Gastrocnemius medialis (tissue), 4 donors: ENCODE results near the gene NGFR. TPM values are rescaled to one million over a fixed set of nuclear protein-coding genes. Genes with fewer than 3 reads are reported as not detected.

Experiments used
- ATAC-seq, 2 donors: fragments of 150-250 bp; one replicate each; pipeline ENCODE4 v1.9.1; 2016
- DNase-seq, 2 donors: peaks; one replicate each; pipeline ENCODE4 v3.0.0-alpha.2; 2019
- H3K27ac ChIP-seq, 4 donors: fragments of 200-600 bp; sonication (generic); 1 replicate in 1 of 4; 2 replicates in 3 of 4; pipeline ENCODE4 v1.5.1; 2016 to 2018; ENCODE audit warnings: mild to moderate bottlenecking in 2 of 4, moderate library complexity in 1 of 4
- H3K27me3 ChIP-seq, 3 donors: fragments of 200-600 bp; sonication (generic) in 2 of 3; 1 replicate in 1 of 3; 2 replicates in 2 of 3; pipeline versions ENCODE4 v1.5.1 to v1.6.0; 2016 to 2019; ENCODE audit warnings: mild to moderate bottlenecking in 1 of 3, moderate library complexity in 1 of 3
- H3K36me3 ChIP-seq, 2 donors: fragments of 200-600 bp; sonication (generic) in 1 of 2; one replicate each; pipeline ENCODE4 v1.5.1; 2017 to 2018
- H3K4me1 ChIP-seq, 2 donors: fragments of 200-600 bp; sonication (generic) in 1 of 2; one replicate each; pipeline ENCODE4 v1.5.1; 2016 to 2017; ENCODE audit warnings: mild to moderate bottlenecking in 2 of 2
- H3K4me3 ChIP-seq, 4 donors: fragments of 200-600 bp; sonication (generic) in 3 of 4; 1 replicate in 1 of 4; 2 replicates in 3 of 4; pipeline ENCODE4 v1.5.1; 2016 to 2019; ENCODE audit warnings: mild to moderate bottlenecking in 2 of 4
- H3K9me3 ChIP-seq, 3 donors: fragments of 200-600 bp; sonication (generic) in 2 of 3; 1 replicate in 1 of 3; 2 replicates in 2 of 3; pipeline ENCODE4 v1.5.1; 2016 to 2019
- POLR2A ChIP-seq, 2 donors: fragments of 450-650 bp; IDR thresholded peaks; one replicate each; pipeline ENCODE4 v1.6.1; 2017; ENCODE audit warnings: antibody characterized with exemption in 2 of 2, mild to moderate bottlenecking in 2 of 2, moderate library complexity in 2 of 2
- in situ Hi-C, 4 donors: fragments of 200-750 bp; cut with MboI; loops; one replicate each; pipeline versions ENCODE4 v1.15.0 to v1.8.0; 2017; ENCODE audit warnings: low sequenced_read_pairs in 4 of 4
- intact Hi-C: fragments of 100-400 bp; cut with DNase I; formaldehyde crosslinking; loops from one replicate; pipeline ENCODE4 v1.15.1; 2023; ENCODE audit warnings: low total_unique reads
- total RNA-seq, 4 donors: library from RNA; depleted of rRNA; stranded (reverse); fragments of >200 nt; gene quantifications; one replicate each; pipeline versions ENCODE4 v1.1.0 to v1.2.3, GENCODE V29; 2016
- TF ChIP-seq, protein P1 (sequence below), 5 experiments: fragments of 450-650 bp in 3 of 5; fragments of 200-600 bp in 2 of 5; sonication (generic) in 2 of 5; IDR thresholded peaks in 4 of 5; conservative IDR thresholded peaks in 1 of 5; 1 replicate in 4 of 5; 2 replicates in 1 of 5; pipeline ENCODE4 v1.5.1; 2016 to 2019; ENCODE audit warnings: antibody characterized with exemption in 5 of 5, mild to moderate bottlenecking in 3 of 5, moderate library complexity in 3 of 5

The NGFR gene
- total RNA-seq, 4 donors from 2014 or later = 0.41 to 3.2 (median 1.0) TPM; not detected in 1

DNA sequence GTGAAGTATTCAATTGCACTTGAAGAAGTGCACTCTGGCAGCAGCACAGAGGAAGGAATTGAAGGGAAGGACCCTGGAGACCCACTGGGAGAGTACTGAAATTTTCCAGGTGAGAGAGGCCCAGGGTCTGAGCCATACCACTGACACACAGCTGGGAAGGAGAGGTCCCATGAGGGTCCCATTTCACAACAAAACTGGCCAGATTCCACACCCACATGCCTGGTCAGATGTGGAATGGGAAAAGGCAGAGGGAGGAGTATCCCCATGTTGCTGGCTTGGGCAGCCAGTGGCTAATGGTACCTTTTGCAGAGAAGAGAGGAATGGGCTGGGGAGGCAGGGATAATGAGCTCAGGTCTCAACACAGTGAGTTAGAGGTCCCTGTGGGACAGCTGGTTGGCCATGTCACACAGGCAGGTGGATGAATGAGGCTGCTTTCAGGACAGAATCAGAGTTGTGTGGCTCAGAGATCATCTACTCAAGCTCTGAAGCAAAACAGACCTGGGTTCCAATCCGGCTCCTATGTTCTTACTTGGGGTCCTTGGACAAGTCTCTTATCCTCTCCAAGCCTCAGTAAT is 26.2 kb upstream of the NGFR start:
- no peak overlapping the region for H3K4me3 ChIP-seq
- intact Hi-C loops = no loop called here
- H3K27ac ChIP-seq = no peak overlapping the region
- peak in 1 of 2 donors; percentile 53 for ATAC-seq
- H3K36me3 ChIP-seq = no peaks in the 10 kb centered on the region
- DNase-seq = peak; percentile 11 to 31
- in situ Hi-C loops = no loop called here
- TF ChIP-seq POLR2A (IDR thresholded peaks at IDR 0.05) = no peak
- TF ChIP-seq, protein P1, sequence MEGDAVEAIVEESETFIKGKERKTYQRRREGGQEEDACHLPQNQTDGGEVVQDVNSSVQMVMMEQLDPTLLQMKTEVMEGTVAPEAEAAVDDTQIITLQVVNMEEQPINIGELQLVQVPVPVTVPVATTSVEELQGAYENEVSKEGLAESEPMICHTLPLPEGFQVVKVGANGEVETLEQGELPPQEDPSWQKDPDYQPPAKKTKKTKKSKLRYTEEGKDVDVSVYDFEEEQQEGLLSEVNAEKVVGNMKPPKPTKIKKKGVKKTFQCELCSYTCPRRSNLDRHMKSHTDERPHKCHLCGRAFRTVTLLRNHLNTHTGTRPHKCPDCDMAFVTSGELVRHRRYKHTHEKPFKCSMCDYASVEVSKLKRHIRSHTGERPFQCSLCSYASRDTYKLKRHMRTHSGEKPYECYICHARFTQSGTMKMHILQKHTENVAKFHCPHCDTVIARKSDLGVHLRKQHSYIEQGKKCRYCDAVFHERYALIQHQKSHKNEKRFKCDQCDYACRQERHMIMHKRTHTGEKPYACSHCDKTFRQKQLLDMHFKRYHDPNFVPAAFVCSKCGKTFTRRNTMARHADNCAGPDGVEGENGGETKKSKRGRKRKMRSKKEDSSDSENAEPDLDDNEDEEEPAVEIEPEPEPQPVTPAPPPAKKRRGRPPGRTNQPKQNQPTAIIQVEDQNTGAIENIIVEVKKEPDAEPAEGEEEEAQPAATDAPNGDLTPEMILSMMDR (IDR thresholded peaks at IDR 0.05 in 4 of 5, conservative IDR thresholded peaks at IDR 0.05 in 1 of 5) = no peak
- H3K9me3 ChIP-seq = no peaks in the 10 kb centered on the region
- H3K27me3 ChIP-seq = no peaks in the 10 kb centered on the region
- peaks cover 11 to 26% of the 10 kb centered on the region in 2 donors for H3K4me1 ChIP-seq

DNA sequence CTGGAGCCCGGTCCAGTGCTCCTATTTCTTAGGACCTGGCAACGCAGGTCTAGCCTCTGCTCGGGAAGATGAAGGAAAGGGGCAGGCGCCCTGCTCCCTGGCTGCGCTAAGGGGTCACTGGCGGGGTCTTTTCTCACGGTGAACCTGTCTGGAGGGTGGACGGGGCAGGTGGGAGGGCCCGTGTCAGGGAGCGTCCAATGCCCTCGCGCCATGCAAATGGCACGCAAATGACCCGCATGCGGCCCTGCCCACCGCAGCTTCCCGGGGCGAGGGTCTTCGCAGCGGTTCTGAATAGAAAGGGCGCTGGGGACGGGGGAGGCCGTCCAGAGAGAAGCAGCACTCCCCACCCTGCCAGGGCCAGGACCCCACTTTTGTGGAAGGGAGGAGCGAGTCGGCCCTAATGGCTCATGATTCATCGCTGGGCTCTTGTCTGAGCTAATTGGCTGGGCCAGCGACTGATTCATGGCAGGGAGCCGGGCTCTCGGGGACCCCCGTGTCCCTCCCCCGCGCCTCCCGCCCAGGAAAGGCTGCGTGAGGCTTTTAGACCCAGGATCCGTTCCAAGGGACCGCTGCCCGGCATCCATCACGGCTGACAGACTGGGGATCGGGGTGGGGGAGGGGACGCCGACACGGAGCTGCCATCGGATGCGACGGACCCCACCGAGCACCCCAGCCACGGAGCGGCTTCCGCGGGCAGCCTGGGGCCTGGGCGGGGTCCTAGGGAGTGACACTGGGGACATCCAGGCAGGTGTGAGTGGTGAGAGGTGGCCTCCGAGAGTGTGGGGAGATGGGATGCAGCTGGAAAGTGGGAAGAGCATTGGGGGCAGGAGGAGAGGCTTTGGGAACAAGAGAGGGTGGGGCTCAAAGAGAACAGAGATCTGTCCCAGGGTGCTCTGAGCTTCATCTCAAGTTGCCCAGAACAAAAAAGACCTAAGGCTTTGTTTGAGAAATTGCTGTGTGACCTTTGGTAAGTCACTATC is 25.0 kb upstream of the NGFR start:
- Histone ChIP-seq H3K36me3 (no peaks in the 10 kb centered on the region), H3K4me3 (peak overlapping the region in 2 of 4 donors; percentile 1 to 28), H3K27me3 (no peaks in the 10 kb centered on the region), H3K4me1 (peaks cover 11 to 26% of the 10 kb centered on the region in 2 donors), H3K9me3 (no peaks in the 10 kb centered on the region), H3K27ac (no peak overlapping the region)
- TF ChIP-seq, protein P1 (IDR thresholded peaks at IDR 0.05 in 4 of 5, conservative IDR thresholded peaks at IDR 0.05 in 1 of 5) = no peak
- no peak for TF ChIP-seq POLR2A (IDR thresholded peaks at IDR 0.05)
- ATAC-seq (no peak), DNase-seq (no peak)
- intact Hi-C loops (no loop called here), in situ Hi-C loops (no loop called here)

DNA sequence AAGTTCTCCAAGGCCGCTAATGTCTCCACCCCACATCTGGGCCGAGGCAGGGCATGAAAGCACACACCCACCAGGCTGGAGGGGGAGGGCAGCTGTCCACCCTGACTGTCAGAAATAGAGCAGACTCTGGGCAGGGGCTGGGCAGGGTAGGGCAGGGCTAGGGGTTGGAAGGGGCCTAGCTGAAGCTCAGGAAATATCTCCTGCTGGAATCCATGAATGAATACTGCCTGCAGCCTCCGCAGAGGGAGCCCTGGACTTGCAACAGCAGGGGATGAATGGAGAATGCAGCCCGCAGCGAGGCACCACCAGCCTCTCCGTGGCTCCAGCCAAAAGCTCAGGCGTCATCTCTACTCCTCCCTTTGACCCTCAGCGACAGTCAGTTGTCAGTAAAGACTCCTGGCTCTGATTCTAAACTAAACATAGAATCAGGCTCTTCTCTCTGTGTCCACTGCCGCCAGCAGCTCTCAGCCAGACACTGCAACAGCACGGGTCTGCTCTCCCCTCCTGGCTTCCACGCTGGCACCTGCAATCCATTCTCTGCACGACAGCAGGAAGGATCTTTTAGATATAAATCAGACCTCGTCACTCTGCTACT is 23.9 kb upstream of the NGFR start:
- intact Hi-C loops (no loop called here), in situ Hi-C loops (no loop called here)
- Histone ChIP-seq H3K27me3 (no peaks in the 10 kb centered on the region), H3K27ac (peak overlapping the region in 3 of 4 donors; percentile 23 to 37 (median 34)), H3K4me3 (no peak overlapping the region), H3K9me3 (no peaks in the 10 kb centered on the region), H3K36me3 (no peaks in the 10 kb centered on the region), H3K4me1 (peaks cover 11 to 26% of the 10 kb centered on the region in 2 donors)
- TF ChIP-seq, protein P1 (IDR thresholded peaks at IDR 0.05 in 4 of 5, conservative IDR thresholded peaks at IDR 0.05 in 1 of 5) = no peak
- TF ChIP-seq POLR2A (IDR thresholded peaks at IDR 0.05) = no peak
- peak; percentile 66 to 91 for ATAC-seq
- peak in 1 of 2 donors; percentile 51 for DNase-seq

DNA sequence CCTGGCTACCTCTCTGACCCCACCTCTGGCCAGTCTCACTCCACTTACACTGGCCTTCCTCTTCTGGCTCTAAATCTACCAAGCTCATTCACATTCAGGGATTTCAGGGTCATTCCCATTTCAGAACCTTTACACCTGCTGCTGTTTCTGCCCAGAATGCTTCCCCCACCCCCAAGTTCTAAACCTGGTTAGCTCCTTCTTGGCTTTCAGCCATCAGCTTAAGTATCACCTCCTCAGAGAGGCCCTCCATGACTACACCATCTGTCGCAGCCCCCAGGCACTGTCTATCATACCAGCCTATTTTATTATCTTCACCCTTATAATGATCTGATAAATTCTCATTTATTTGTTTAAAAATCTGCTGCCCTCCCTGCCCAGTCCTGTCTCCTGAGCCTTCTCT is 23.3 kb upstream of the NGFR start:
- DNase-seq (no peak), ATAC-seq (no peak)
- H3K9me3 ChIP-seq = no peaks in the 10 kb centered on the region
- intact Hi-C loops (no loop called here), in situ Hi-C loops (no loop called here)
- no peak overlapping the region for H3K4me3 ChIP-seq
- H3K36me3 ChIP-seq = no peaks in the 10 kb centered on the region
- H3K4me1 ChIP-seq = peaks cover 11 to 26% of the 10 kb centered on the region in 2 donors
- TF ChIP-seq POLR2A (IDR thresholded peaks at IDR 0.05) = no peak
- TF ChIP-seq, protein P1 (IDR thresholded peaks at IDR 0.05 in 4 of 5, conservative IDR thresholded peaks at IDR 0.05 in 1 of 5) = no peak
- H3K27ac ChIP-seq = peak overlapping the region in 3 of 4 donors; percentile 23 to 37 (median 30)
- no peaks in the 10 kb centered on the region for H3K27me3 ChIP-seq
